Hematopoietic multipotent progenitor cell treated with erythropoietin and hydrocortisone succinate and interleukin-3 and kit ligand, for 4 days (in vitro differentiated cells): ENCODE measurements around the gene DYSF.
"Not testable (repeated sequence)": the region's sequence is repeated elsewhere in the genome, so short reads cannot be mapped to it uniquely, and the experiment has no call there.

Experiments
- DNase-seq: peaks from one replicate; pipeline ENCODE4 v3.0.0-alpha.2; 2015

DYSF gene

DNA sequence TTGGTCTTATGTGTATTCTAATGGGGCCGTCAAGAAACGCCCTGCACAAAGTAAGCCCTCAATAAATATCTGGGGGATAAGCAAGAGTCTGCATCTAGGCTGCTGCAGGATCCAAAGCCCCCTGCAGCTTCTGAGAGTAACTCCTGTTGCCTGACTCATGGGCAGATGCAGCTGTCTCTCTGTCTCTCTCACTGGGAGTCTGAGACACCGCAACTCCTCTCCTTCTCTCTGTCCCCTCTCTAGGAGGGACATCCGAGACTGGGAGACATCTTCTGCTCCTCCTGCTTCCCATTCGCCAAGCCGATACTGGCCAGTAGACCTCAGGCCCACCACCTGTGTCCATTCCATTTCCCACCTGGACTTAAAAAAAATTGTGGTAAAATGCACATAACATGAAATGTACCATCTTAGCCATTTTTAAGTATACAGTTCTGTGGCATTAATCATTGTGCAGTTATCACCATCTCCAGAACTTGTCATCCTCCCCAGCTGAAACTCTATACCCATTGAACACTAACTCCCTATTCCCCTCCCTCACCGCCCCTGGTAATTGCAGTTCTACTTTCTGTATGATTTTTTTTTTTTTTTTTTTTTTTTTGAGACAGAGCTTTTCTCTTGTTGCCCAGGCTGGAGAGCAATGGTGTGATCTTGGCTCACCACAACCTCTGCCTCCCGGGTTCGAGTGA lies 20.1 kb downstream of the DYSF start:
- no peak for DNase-seq

GRCh38 chr2:71474116-71474743 lies 20.9 kb downstream of the DYSF start:
- DNase-seq = no peak

- DNase-seq = no peak
Measured at GRCh38 chr2:71474744-71475397, 21.5 kb downstream of the DYSF start.

- no peak for DNase-seq
Measured at GRCh38 chr2:71476495-71476894, 23.1 kb downstream of the DYSF start.

DNA sequence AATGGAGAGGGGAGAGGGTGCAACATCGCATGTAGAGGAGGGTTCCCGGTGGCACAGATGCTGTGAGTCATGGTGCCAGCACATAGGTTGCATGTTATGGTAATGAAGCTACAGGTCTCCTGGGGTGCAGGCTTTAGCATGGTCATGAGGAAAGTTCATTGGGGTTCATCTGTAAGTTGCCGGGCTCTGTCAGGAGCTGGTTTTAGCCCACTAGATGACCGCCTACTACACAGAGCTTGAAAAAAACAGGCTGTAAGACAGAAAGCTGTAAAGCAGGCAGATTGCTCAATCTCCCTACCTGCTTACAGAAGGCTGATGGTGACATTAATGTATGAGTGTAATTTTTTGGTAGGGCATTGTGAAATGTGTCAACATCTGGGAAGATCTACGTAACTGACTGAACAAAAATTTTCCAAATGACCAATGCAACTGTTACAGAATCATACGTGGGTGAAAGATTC lies 23.9 kb downstream of the DYSF start:
- no peak for DNase-seq

GRCh38 chr2:71478806-71479205 lies 25.4 kb downstream of the DYSF start:
- DNase-seq = no peak

- no peak for DNase-seq
Measured at GRCh38 chr2:71479261-71479660, 25.9 kb downstream of the DYSF start.

DNA sequence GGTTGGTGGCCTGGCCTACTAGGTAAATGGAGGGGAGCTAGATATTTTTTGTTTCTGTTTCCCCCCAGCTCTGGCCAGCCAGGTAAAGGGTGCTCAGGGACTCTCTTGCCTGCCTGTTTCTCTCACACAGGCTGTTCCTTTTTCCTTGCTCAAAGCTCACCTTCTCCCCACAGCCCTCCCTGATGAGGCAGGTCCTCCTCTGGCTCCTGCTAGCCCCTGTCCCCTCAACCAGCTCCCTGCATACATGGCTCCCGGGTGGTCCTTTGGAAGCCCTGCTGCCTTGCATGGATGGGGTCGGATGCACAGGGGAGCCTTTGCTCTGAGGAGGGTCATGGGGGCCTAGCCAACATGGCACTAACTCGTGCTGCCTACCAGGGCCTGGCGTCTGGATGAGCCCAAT lies 27.8 kb downstream of the DYSF start:
- DNase-seq = no peak

- no peak for DNase-seq
Measured at GRCh38 chr2:71482055-71482454, 28.7 kb downstream of the DYSF start.

GRCh38 chr2:71483246-71483645 lies 29.9 kb downstream of the DYSF start:
- no peak for DNase-seq

- DNase-seq = no peak
Measured at GRCh38 chr2:71484354-71484753, 31.0 kb downstream of the DYSF start.

GRCh38 chr2:71486881-71487640 lies 33.7 kb downstream of the DYSF start:
- no peak for DNase-seq

DNA sequence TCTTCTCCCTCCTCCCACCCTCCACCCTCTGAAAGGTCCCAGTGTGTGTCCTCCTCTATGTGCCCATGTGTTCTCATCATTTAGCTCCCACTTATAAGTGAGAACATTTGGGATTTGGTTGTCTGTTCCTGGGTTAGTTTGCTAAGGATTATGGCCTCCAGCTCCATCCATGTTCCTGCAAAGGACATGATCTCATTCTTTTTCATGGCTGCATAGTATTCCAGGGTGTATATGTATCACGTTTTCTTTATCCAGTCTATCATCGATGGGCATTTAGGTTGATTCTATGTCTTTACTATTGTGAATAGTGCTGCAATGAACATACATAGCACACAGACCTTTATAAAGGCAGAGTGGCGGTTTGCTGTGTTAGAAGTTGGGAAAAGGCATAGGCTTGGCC lies 38.2 kb downstream of the DYSF start:
- DNase-seq = not testable (repeated sequence)

DNA sequence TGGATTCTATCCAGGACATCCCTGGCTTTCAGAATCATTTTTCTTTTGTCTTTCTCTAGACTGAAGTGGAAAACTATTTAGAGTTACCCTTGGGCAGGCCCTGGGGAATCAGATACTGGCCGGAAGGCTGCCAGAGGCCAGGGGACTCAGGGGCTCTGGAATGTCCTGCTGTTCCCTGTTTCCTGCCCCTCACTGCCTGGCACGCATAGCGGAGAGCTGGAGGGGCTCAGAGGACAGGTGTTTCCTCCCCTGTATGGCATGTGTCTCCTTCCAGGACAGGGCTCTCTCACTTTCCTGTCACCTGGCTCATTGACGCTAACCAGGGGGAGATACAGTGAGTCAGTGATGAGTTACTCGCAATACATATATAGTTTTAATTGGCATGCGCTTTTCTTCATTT lies 38.8 kb downstream of the DYSF start:
- no peak for DNase-seq

DNA sequence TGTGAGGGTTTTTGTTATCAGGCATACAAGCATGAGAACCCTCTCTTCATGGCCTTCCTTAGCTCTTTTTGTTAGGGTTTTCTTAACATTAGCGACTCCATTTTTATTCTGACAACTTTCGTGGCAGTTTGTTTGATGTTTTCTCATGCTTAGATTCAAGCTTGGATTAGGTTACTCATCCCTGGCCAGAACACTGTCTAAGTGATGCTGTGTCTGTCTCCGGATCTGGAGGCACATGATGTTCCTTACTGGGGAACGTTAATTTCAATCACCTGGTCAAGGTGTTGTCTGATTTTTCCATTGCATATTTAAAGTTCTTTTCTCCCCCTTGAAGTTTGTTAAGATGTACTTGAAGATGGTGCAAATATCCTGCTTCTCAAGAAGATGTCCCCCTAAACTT lies 40.7 kb downstream of the DYSF start:
- no peak for DNase-seq

GRCh38 chr2:71494523-71495155 lies 41.3 kb downstream of the DYSF start:
- DNase-seq = no peak

DNA sequence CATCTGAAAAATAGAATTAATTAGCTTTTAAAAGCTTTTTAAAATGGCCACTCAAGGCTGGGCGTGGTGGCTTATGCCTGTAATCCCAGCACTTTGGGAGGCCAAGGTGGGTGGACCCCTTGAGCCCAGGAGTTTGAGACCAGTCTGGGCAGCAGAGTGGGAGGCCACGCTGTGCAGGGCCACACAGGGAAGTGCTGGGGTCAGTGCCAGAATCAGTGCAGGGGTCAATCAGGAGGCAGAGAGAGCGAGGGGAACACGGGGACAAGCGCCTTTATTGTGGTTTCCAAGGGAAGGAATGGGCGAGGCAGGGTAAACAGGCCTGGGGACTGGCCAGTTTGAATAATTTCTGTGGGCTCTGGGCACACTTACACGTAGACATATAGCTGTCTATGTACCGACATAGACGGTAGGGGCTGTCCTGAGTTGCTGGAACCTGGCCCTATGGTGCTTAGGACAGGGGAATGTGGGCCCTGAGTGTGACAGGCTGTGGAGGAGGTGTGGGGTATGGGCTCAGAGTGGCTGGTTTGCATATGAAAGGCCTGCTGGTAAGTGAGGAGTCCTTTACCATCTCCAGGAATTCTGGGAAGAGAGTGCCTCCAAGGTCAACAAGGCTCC lies 42.9 kb downstream of the DYSF start:
- DNase-seq = no peak

GRCh38 chr2:71498261-71498701 lies 44.9 kb downstream of the DYSF start:
- DNase-seq = no peak

GRCh38 chr2:71499691-71500090 lies 46.3 kb downstream of the DYSF start:
- DNase-seq = no peak

DNA sequence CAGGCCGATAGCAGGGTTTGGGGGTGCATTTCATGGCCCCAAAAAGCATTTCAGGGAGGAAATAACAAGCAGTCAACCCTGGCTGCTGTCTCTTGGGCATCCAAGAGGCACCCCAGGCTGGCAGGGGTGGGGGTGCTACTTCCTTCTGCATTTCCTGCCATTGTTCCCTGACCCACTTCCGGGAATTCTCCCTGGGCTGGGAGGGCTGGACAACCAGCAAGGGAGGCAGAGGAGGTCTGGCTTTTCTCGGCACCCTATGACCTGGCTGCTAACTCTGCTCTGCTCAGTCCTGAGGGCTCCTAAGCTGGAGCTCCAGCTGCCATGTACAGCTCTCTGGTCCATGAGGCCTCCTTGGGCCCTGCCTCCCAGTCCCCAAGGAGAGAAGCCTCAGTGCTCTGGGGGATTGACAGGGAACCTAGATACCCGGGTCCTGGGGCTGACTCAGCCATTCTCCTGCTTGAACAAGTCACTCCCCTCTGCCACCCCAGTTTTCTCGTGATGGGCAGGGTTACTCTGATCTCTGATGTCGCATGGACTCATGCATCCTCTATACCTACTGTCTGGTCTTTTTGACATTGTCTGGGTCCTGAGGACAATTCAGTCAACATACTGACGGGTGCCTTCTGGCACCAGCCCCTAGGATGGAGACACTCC lies 47.2 kb downstream of the DYSF start:
- no peak for DNase-seq

- DNase-seq = no peak
Measured at GRCh38 chr2:71502941-71503738, 49.8 kb downstream of the DYSF start.
